K562 (cell line): Measurements from ENCODE around the gene PMF1. TPM values are rescaled to one million over a fixed set of nuclear protein-coding genes. Genes with fewer than 3 reads are reported as not detected.
"Not testable (repeated sequence)": the region's sequence is repeated elsewhere in the genome, so short reads cannot be mapped to it uniquely, and the experiment has no call there.

Source experiments
- ATAC-seq: fragments of 200-7000 bp; cut with Tn5 transposase; 3 replicates; pipeline ENCODE4 v1.9.1; 2020; ENCODE audit warnings: moderate library complexity
- BruUV-seq: library from RNA; stranded (reverse); fragments of 400-500 nt; replicated peaks from 2 replicates; lab custom pipeline; 2021; lab: Mats Ljungman, UMichigan
- CTCF ChIA-PET: fragments of 300-600 bp; formaldehyde crosslinking; extraction: SDS; loops from one replicate; lab custom pipeline; 2021; ENCODE audit warnings: low intra/inter-chr PET ratio; lab: Yijun Ruan, JAX
- POLR2A ChIA-PET: fragments of 300-600, 350-650 bp; sonication (Branson Sonifier 250); formaldehyde crosslinking; extraction: SDS; loops from one replicate; lab custom pipeline; 2021; ENCODE audit warnings: antibody characterized with exemption, inconsistent platforms; lab: Yijun Ruan, JAX
- DNase-seq, 4 experiments: peaks; one replicate each; pipeline versions ENCODE4 v3.0.0 to v3.0.0-alpha.2; 2011 to 2018; ENCODE audit warnings: low spot score in 3 of 4, mixed read lengths in 3 of 4; ENCODE audit errors: extremely low read depth in 1 of 4
- FAIRE-seq: peaks from 2 replicates; lab custom pipeline; 2011; peaks lifted over from hg19 to GRCh38; lab: Jason Lieb, UNC
- H2AFZ ChIP-seq: 2 replicates; pipeline ENCODE4 v1.6.0; 2011; ENCODE audit warnings: low read depth, low read length, control low read depth, inconsistent platforms
- H3K27ac ChIP-seq: fragments of 200-600 bp; 3 replicates; pipeline ENCODE4 v1.8.0; 2011; ENCODE audit warnings: low read depth, mild to moderate bottlenecking, control low read depth, inconsistent platforms, low read length, moderate library complexity, mixed read lengths; ENCODE audit errors: extremely low read depth
- H3K27me3 ChIP-seq, 2 experiments: fragments of 300-600 bp in 1 of 2; 2 replicates in 1 of 2; 3 replicates in 1 of 2; pipeline versions ENCODE4 v1.6.0 to v1.8.0; 2011; ENCODE audit warnings: inconsistent platforms in 2 of 2, low read length in 2 of 2, mild to moderate bottlenecking in 1 of 2, mixed read lengths in 1 of 2, moderate library complexity in 1 of 2; ENCODE audit not compliant: control insufficient read depth in 2 of 2, insufficient read depth in 2 of 2
- H3K36me3 ChIP-seq: fragments of 300-600 bp; 3 replicates; pipeline ENCODE4 v1.8.0; 2011; ENCODE audit warnings: mild to moderate bottlenecking, low read length, inconsistent platforms; ENCODE audit not compliant: control insufficient read depth, insufficient read depth
- H3K4me1 ChIP-seq, 2 experiments: fragments of 200-600 bp in 1 of 2; replicated peaks in 1 of 2; 2 replicates in 1 of 2; 3 replicates in 1 of 2; pipeline versions ENCODE4 v1.5.1 to v1.8.0; 2011; ENCODE audit warnings: inconsistent platforms in 2 of 2, low read length in 2 of 2, mild to moderate bottlenecking in 1 of 2, mixed read lengths in 1 of 2, moderate library complexity in 1 of 2; ENCODE audit not compliant: control insufficient read depth in 2 of 2, insufficient read depth in 2 of 2
- H3K4me2 ChIP-seq: 2 replicates; pipeline ENCODE4 v1.6.1; 2011; ENCODE audit warnings: low read length, control low read depth, inconsistent platforms, mixed read lengths; ENCODE audit not compliant: insufficient read depth
- H3K4me3 ChIP-seq: fragments of 200-600 bp; sonication (generic), shearing (Covaris generic); 2 replicates; pipeline ENCODE4 v1.5.1; 2016; ENCODE audit warnings: control low read depth, inconsistent platforms
- H3K79me2 ChIP-seq: fragments of 200-600 bp; 3 replicates; pipeline ENCODE4 v1.8.0; 2011; ENCODE audit warnings: low read length, inconsistent platforms; ENCODE audit not compliant: control insufficient read depth, insufficient read depth
- H3K9ac ChIP-seq, 2 experiments: 2 replicates each; pipeline versions ENCODE4 v1.6.0 to v1.6.1; 2011; ENCODE audit warnings: low read depth in 2 of 2, low read length in 2 of 2, control low read depth in 1 of 2, inconsistent platforms in 1 of 2, mild to moderate bottlenecking in 1 of 2, mixed read lengths in 1 of 2; ENCODE audit not compliant: insufficient read depth in 1 of 2
- H3K9me1 ChIP-seq: one replicate; pipeline ENCODE4 v1.6.0; 2011; ENCODE audit warnings: inconsistent platforms, mild to moderate bottlenecking, low read length, moderate library complexity; ENCODE audit not compliant: control insufficient read depth, insufficient read depth
- H3K9me3 ChIP-seq: replicated peaks from 2 replicates; pipeline ENCODE4 v1.5.1; 2011; ENCODE audit warnings: low read depth, low read length, inconsistent platforms; ENCODE audit not compliant: control insufficient read depth, insufficient read depth
- H4K20me1 ChIP-seq: replicated peaks from 2 replicates; pipeline ENCODE4 v1.6.1; 2011; ENCODE audit warnings: low read length, inconsistent platforms, mixed read lengths; ENCODE audit not compliant: control insufficient read depth, insufficient read depth
- ATF3 ChIP-seq, 2 experiments: fragments of 450-650 bp in 1 of 2; sonication (generic) in 1 of 2; formaldehyde crosslinking in 1 of 2; IDR thresholded peaks in 1 of 2; conservative IDR thresholded peaks in 1 of 2; 2 replicates each; pipeline versions ENCODE4 v1.6.1 to v1.8.1; 2016 to 2023; ENCODE audit warnings: mild to moderate bottlenecking in 2 of 2, moderate library complexity in 2 of 2, inconsistent platforms in 1 of 2, missing genetic modification reagents in 1 of 2
- BHLHE40 ChIP-seq: IDR thresholded peaks from 2 replicates; pipeline ENCODE4 v1.6.1; 2011; ENCODE audit warnings: low read length, improper control_type of control experiment
- CHD2 ChIP-seq: IDR thresholded peaks from 2 replicates; pipeline ENCODE4 v1.6.1; 2011; ENCODE audit warnings: low read depth, low read length
- DACH1 ChIP-seq: fragments of 450-650 bp; IDR thresholded peaks from 2 replicates; pipeline ENCODE4 v1.6.1; 2018; ENCODE audit not compliant: partially characterized antibody
- FOXA1 ChIP-seq: fragments of 450-650 bp; IDR thresholded peaks from 2 replicates; pipeline ENCODE4 v1.6.1; 2016; ENCODE audit warnings: mild to moderate bottlenecking, borderline replicate concordance
- MCM5 ChIP-seq: fragments of 450-650 bp; IDR thresholded peaks from 2 replicates; pipeline ENCODE4 v1.6.1; 2016; ENCODE audit warnings: low read depth
- PTTG1 ChIP-seq: fragments of 450-650 bp; IDR thresholded peaks from 2 replicates; pipeline ENCODE4 v1.6.1; 2016; ENCODE audit warnings: low read depth, mild to moderate bottlenecking, missing genetic modification characterization, missing compliant biosample characterization
- RBM14 ChIP-seq: fragments of 200-400 bp; formaldehyde crosslinking; IDR thresholded peaks from 2 replicates; pipeline ENCODE4 v1.6.1; 2018; ENCODE audit warnings: low read depth, mild to moderate bottlenecking, low read length, moderate library complexity, borderline replicate concordance; ENCODE audit not compliant: insufficient read depth
- SPI1 ChIP-seq: IDR thresholded peaks from 2 replicates; pipeline ENCODE4 v1.6.1; 2011; ENCODE audit warnings: low read depth, low read length, control low read depth, borderline replicate concordance
- ZNF354B ChIP-seq: fragments of 250-450 bp; sonication (Bioruptor Pico); IDR thresholded peaks from 2 replicates; pipeline ENCODE4 v1.4.0; 2020
- WGBS: fragments of 100-300 bp; shearing (Covaris generic); methylation state at CpG from one replicate; pipeline ENCODE4 v1.1.6; 2016; ENCODE audit warnings: low coverage, mixed read lengths; ENCODE audit not compliant: insufficient coverage; ENCODE audit errors: missing lambda C conversion rate; 5-methylcytosine and 5-hydroxymethylcytosine counted together
- in situ Hi-C: fragments of 300-500 bp; cut with MboI; formaldehyde crosslinking; loops from 4 replicates; pipeline ENCODE4 v1.15.0; 2018; ENCODE audit warnings: inconsistent platforms, mixed read lengths
- intact Hi-C: fragments of 100-400 bp; cut with micrococcal nuclease; formaldehyde crosslinking; loops from 2 replicates; pipeline ENCODE4 v1.14.2; 2022
- polyA plus RNA-seq, 8 experiments: library from polyadenylated mRNA; depleted of rRNA in 4 of 8; stranded (reverse) in 5 of 8; unstranded in 3 of 8; fragments of >200 nt; fragmentation: Nextera tagmentation in 2 of 8; fragmentation: Illumina TruSeq in 1 of 8; extraction: Ambion mirVana in 2 of 8; extraction: Trizol in 1 of 8; gene quantifications; 2 replicates each; pipeline versions ENCODE4 v1.2.1 to v1.2.3, GENCODE V29; 2011 to 2014; ENCODE audit warnings: inconsistent platforms in 1 of 8, missing spikeins in 1 of 8
- total RNA-seq, 7 experiments: library from RNA; depleted of rRNA in 6 of 7; stranded (reverse); fragments of >200 nt in 6 of 7; fragmentation: Illumina TruSeq in 2 of 7; extraction: Trizol in 2 of 7; gene quantifications; 2 replicates each; pipeline versions ENCODE4 v1.2.1 to v1.2.3, GENCODE V29; 2011 to 2021; ENCODE audit warnings: low replicate concordance in 1 of 7
- TF ChIP-seq, protein P1 (sequence below): fragments of 450-650 bp; IDR thresholded peaks from 2 replicates; pipeline ENCODE4 v1.6.1; 2016; ENCODE audit warnings: missing biosample characterization, missing genetic modification characterization

Gene PMF1
- total and polyA plus RNA-seq, 9 of the 15 experiments (the other 6 are each of a cell fraction or from before 2014, with no cell fraction given): 9.4 to 92.9 (median 71.0) TPM

DNA sequence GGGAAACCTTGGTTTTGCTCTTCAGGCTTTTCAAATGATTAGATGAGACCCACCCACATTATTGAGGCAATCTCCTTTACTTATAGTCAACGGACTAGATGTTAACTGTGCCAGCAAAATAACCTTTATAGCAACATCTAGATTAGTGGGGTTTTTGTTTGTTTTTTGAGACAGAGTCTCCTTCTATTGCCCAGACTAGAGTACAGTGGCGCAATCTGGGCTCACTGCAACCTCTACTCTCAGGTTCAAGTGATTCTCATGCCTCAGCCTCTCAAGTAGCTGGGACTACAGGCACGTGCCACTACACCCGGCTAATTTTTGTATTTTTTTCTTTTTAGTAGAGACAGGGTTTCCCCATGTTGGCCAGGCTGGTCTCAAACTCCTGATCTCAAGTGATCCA, 22.5 kb upstream of the PMF1 start:
- H3K27ac ChIP-seq, in situ Hi-C loops, H2AFZ ChIP-seq, POLR2A ChIA-PET, ATAC-seq, DNase-seq, H3K36me3 ChIP-seq, FAIRE-seq, H4K20me1 ChIP-seq, H3K9me1 ChIP-seq, H3K27me3 ChIP-seq, H3K9ac ChIP-seq, H3K9me3 ChIP-seq, CTCF ChIA-PET, H3K4me2 ChIP-seq, BruUV-seq, H3K4me3 ChIP-seq: not testable (repeated sequence)
- H3K4me1 ChIP-seq: peaks cover 4 to 15% of the 10 kb centered on the region in 2 experiments
- peaks cover 18% of the 10 kb centered on the region for H3K79me2 ChIP-seq
- 60% methylated on average over 4 of the region's 4 CpGs for WGBS
- intact Hi-C loops: loop anchor here (5.0 kb wide), 1 partner anchor 43 kb away; no protein-coding TSS in a partner anchor

- Histone ChIP-seq H3K27ac (peak overlapping the region; percentile 32; the same call in 1 of the 3 replicates), H3K4me1 (peaks cover 6 to 12% of the 10 kb centered on the region in 2 experiments), H3K4me2 (no peak overlapping the region), H3K4me3 (no peak overlapping the region), H3K9me1 (no peaks in the 10 kb centered on the region), H3K36me3 (peaks cover 12% of the 10 kb centered on the region), H3K9ac (0 out of 4 replicates have a peak overlapping the region, but pooled peaks of 1 of the 2 experiments have one; percentile 10), H3K9me3 (peaks cover 5% of the 10 kb centered on the region), H2AFZ (0 out of 2 replicates have a peak overlapping the region, but pooled peaks have one; percentile 33), H4K20me1 (no peaks in the 10 kb centered on the region), H3K27me3 (no peaks in the 10 kb centered on the region), H3K79me2 (peaks cover 29% of the 10 kb centered on the region)
- ChIA-PET CTCF (no interaction called here), POLR2A (interaction anchor here (1.0 to 1.3 kb wide), 3 partner anchors 15 to 22 kb away, joined by 3 to 4 read pairs (median 3); partner anchors contain the start of gene PMF1)
- FAIRE-seq (no peak), ATAC-seq (no peak), DNase-seq (no peak)
- intact Hi-C loops: loop anchor here (5.0 kb wide), 1 partner anchor 44 kb away; no protein-coding TSS in a partner anchor
- BruUV-seq: no TSS peak
- in situ Hi-C loops: no loop called here
- WGBS: 72% methylated on average over 4 of the region's 4 CpGs
- TF ChIP-seq BHLHE40 (no peak), DACH1 (no peak), FOXA1 (no peak), ATF3 (IDR thresholded peaks at IDR 0.05) (no peak), ATF3 (CRISPR knock-in tag; conservative IDR thresholded peaks at IDR 0.05) (no peak), PTTG1 (tag) (no peak), SPI1 (peak; percentile 63; the same call in 1 of the 2 replicates), MCM5 (no peak), RBM14 (no peak), ZNF354B (no peak), CHD2 (no peak)
- TF ChIP-seq, protein P1, sequence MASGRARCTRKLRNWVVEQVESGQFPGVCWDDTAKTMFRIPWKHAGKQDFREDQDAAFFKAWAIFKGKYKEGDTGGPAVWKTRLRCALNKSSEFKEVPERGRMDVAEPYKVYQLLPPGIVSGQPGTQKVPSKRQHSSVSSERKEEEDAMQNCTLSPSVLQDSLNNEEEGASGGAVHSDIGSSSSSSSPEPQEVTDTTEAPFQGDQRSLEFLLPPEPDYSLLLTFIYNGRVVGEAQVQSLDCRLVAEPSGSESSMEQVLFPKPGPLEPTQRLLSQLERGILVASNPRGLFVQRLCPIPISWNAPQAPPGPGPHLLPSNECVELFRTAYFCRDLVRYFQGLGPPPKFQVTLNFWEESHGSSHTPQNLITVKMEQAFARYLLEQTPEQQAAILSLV (tag): no peak
These were observed 21.4 kb upstream of the PMF1 start for GRCh38 chr1:156191292-156191964.
